AG08396 (cell line): Measurements from ENCODE around the gene CTAGE8.
"Not testable (repeated sequence)": the region's sequence is repeated elsewhere in the genome, so short reads cannot be mapped to it uniquely, and the experiment has no call there.

Experiments used
- DNase-seq: peaks from one replicate; pipeline ENCODE4 v3.0.0; 2012; ENCODE audit warnings: low spot score, mixed read lengths

Gene CTAGE8

DNA sequence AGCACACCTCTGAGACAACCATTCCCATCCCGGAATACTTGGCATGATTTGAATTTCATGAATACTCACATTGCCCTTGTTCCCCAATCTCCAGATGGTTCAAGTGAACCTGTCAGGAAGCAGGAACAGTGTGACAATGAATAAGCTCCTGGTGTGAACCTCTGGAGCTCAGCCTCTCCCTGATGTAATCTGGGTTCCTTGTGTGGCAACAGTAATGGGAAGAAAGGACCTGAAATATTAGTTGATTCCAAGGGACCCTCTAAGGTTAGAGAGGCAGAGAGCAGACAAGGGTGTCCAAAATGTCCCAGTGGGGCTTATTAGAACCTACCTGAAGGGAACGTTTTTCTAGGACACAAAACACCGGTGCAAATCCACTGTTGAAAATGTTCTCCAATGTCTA lies 13.0 kb downstream of the CTAGE8 start:
- peak; percentile 2 for DNase-seq

GRCh38 chr7:144255471-144255897 lies 13.6 kb downstream of the CTAGE8 start:
- DNase-seq, result no peak

DNA sequence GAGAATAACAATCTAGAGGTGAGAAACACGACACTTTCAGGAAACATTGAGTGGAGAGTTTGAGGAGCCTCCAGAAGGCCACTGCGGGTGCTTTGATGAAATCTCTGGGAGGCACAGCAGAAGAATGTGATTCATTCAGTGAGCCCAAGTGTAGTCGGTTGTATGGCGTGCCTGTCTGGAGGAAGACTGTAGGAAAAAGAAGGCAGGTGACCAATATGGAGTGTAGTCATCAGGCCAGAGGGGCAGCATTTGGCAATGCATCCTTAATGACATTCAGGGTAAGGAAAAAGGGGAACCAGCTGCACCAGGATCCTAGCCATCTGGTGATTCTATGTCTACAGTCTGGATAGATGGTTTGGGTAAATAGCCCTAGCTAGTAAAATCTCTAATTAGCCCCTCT lies 16.8 kb downstream of the CTAGE8 start:
- DNase-seq, result not testable (repeated sequence)

DNA sequence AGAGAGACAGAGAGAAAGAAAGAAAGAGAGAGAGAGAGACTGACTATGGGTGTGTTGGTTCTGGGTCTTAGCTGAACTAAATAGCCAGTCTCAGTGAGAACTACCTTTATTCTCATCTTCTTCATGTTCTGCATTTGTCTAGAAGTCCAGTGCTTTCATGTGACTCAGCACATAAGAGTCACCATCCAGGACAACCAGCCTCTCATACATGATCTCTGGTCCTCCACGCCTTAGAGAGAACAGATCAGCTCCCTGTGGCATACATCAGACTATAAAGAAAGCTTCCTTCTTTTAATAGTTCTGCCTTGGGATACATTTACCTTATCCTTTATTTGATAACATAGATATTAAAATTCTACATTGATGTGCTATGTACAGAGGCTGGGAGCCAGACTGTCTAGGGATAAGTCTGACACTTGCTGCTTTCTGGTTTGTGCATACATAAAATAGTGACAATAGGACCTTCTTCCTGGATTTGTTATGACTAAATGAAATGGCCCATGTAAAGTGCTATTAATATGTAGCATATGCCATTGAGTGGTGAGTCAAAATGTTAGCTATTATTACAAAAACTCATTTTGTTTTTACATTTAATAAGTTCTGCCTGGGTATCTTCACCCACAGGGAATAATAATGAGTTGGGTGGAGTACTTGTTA lies 21.3 kb downstream of the CTAGE8 start:
- DNase-seq, result not testable (repeated sequence)

DNA sequence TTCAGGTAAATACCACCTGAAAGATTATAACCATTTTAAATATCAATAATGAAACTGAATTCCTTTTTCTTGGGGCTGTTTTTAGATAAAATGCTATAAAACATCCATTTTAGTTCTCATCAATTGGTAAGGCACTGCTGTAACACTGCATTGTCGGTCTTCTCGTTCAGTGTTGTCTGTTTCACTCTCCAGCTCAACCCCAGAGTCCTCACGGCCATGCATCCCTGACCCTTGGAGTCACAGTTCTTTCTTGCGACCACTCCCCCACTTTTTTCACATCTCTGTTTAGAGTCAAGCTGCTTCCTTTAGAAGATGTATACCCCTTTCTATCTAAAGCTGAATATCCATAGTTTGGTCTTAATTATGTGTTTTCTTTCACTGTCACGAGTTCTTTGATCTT lies 22.1 kb downstream of the CTAGE8 start:
- not testable (repeated sequence) for DNase-seq

GRCh38 chr7:144245372-144245771 lies 23.7 kb downstream of the CTAGE8 start:
- not testable (repeated sequence) for DNase-seq

GRCh38 chr7:144239365-144239764 lies 29.7 kb downstream of the CTAGE8 start, which contains the start of gene OR2A42:
Gene OR2A42 (minus strand): TSS chr7:144239605. CDS start chr7:144232843, 6,762 bp downstream.
- not testable (repeated sequence) for DNase-seq

GRCh38 chr7:144238530-144239082 lies 30.5 kb downstream of the CTAGE8 start:
- not testable (repeated sequence) for DNase-seq

DNA sequence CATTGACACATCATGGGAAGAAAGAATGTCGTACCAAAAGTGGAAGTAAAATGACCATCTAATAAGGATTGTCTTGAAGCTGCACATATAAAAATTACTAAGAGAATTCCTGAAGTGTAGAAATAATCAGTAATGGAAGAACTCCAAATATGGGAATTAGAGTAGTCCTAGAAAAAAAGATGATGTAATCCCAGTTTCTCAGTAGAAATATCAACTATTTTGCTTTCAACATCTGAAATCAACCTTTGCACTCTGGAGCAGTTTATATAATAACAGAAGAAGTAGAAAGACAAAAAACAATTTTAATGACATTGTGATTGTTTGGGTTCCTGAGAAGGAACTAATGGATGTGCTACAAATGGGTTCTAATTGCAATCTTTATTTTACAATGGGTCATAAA lies 36.0 kb downstream of the CTAGE8 start:
- not testable (repeated sequence) for DNase-seq

- not testable (repeated sequence) for DNase-seq
Measured at GRCh38 chr7:144231027-144231426, 38.1 kb downstream of the CTAGE8 start.

GRCh38 chr7:144228810-144229209 lies 40.3 kb downstream of the CTAGE8 start:
- not testable (repeated sequence) for DNase-seq

GRCh38 chr7:144226866-144227265 lies 42.2 kb downstream of the CTAGE8 start:
- not testable (repeated sequence) for DNase-seq

GRCh38 chr7:144223675-144224074 lies 45.4 kb downstream of the CTAGE8 start:
- not testable (repeated sequence) for DNase-seq

- DNase-seq, result not testable (repeated sequence)
Measured at GRCh38 chr7:144220531-144220930, 48.6 kb downstream of the CTAGE8 start.

DNA sequence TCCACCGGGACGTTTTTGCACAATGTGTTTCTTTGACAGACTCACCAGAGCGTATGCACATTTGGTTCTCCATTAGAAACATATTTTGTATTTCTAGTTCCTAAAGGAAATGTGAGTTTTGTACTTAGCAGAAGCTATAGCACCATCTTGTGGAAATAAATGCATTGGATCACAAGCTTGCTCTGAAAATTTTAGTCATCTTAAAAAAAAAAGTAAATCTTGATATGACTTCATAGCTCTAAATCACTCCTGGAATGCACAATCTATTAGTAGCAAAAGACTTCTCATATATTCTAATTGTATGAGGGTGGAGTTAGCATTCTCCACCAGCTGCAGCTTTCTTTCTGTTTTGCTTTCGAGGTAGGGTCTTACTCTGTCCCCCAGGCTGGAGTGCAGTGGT lies 49.9 kb downstream of the CTAGE8 start:
- not testable (repeated sequence) for DNase-seq

DNA sequence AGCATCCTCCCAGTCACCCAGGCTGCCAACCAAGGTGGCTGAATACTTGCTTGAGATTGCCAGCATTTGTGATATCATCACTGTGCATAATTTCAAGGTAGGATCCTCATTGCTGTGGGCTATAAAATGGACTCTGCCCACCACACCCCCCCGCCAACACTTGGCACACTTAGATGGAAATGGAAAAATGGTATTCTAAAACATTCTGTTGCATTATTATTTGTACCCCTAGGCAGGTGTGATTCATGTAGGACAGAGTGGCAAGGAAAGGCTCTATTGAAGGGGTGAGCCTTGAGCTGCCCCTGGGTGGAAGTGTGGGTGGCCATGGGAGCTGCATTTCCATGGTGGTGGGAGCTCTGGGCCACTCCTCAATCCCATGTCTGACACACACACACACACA lies 50.5 kb downstream of the CTAGE8 start:
- not testable (repeated sequence) for DNase-seq

DNA sequence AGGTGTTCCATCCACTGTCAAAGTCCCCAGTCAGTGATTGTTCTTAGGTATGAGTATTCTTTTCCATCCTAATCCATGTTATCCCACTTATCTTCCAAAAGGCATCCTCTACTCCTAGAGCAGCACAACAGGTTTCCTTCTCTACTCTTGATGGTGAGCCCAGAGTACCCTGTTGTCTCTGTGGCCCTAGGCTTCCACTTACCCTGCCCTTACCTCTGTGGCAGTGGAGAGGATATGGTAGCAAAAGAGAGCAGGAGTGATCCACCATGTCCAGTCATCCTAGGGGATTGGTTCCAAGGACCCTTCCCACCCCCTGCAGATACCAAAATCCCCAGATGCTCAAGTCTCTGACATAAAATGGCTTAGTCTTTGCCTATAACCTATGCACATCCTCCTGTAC lies 51.9 kb downstream of the CTAGE8 start:
- DNase-seq, result not testable (repeated sequence)
